ENCODE data around the gene PRSS27. TPM values are rescaled to one million over a fixed set of nuclear protein-coding genes. Genes with fewer than 3 reads are reported as not detected.

PRSS27 gene
- total RNA-seq, 1 donor from 2014 or later = 7.7 TPM

GRCh38 chr16:2767140-2767731 lies 47.2 kb upstream of the PRSS27 start:
- H3K27ac Mint-ChIP-seq = no peak overlapping the region

GRCh38 chr16:2766430-2767139 lies 46.6 kb upstream of the PRSS27 start:
- Mint-ChIP-seq H3K27me3 (ENCODE audit: low read depth) (no peaks in the 10 kb centered on the region), H3K27ac (peak overlapping the region; percentile 80), H3K4me1 (peaks cover 6% of the 10 kb centered on the region), H3K9me3 (peaks cover 41% of the 10 kb centered on the region), H3K4me3 (no peak overlapping the region), H3K36me3 (peaks cover 72% of the 10 kb centered on the region)
- DNase-seq (ENCODE audit: low spot score in 2 of 2, unreplicated experiment in 2 of 2) = no peak
- TF ChIP-seq CTCF (IDR thresholded peaks at IDR 0.05; ENCODE audit: unreplicated experiment) = no peak

More at GRCh38 chr16:2767140-2767731, 47.2 kb upstream of the PRSS27 start:
- Mint-ChIP-seq H3K9me3 (peaks cover 36% of the 10 kb centered on the region), H3K27me3 (ENCODE audit: low read depth) (no peaks in the 10 kb centered on the region), H3K4me3 (no peak overlapping the region), H3K4me1 (peaks cover 6% of the 10 kb centered on the region), H3K36me3 (peaks cover 68% of the 10 kb centered on the region)
- no peak for DNase-seq (ENCODE audit: low spot score in 2 of 2, unreplicated experiment in 2 of 2)
- no peak for TF ChIP-seq CTCF (IDR thresholded peaks at IDR 0.05; ENCODE audit: unreplicated experiment)

GRCh38 chr16:2765462-2766404 lies 45.7 kb upstream of the PRSS27 start:
- Mint-ChIP-seq H3K9me3 (peaks cover 50% of the 10 kb centered on the region), H3K4me3 (no peak overlapping the region), H3K4me1 (peaks cover 6% of the 10 kb centered on the region), H3K27me3 (ENCODE audit: low read depth) (no peaks in the 10 kb centered on the region), H3K27ac (no peak overlapping the region), H3K36me3 (peaks cover 76% of the 10 kb centered on the region)
- no peak for DNase-seq (ENCODE audit: low spot score in 2 of 2, unreplicated experiment in 2 of 2)
- no peak for TF ChIP-seq CTCF (IDR thresholded peaks at IDR 0.05; ENCODE audit: unreplicated experiment)

- no peak overlapping the region for H3K27ac Mint-ChIP-seq
- no peak for TF ChIP-seq CTCF (IDR thresholded peaks at IDR 0.05; ENCODE audit: unreplicated experiment)
- peaks cover 4% of the 10 kb centered on the region for H3K4me1 Mint-ChIP-seq
- H3K9me3 Mint-ChIP-seq = peaks cover 50% of the 10 kb centered on the region
- peaks cover 83% of the 10 kb centered on the region for H3K36me3 Mint-ChIP-seq
- no peak overlapping the region for H3K4me3 Mint-ChIP-seq
- no peak for DNase-seq (ENCODE audit: low spot score in 2 of 2, unreplicated experiment in 2 of 2)
- H3K27me3 Mint-ChIP-seq (ENCODE audit: low read depth) = no peaks in the 10 kb centered on the region
Measured at GRCh38 chr16:2764718-2765117, 44.7 kb upstream of the PRSS27 start.

GRCh38 chr16:2763173-2763572 lies 43.1 kb upstream of the PRSS27 start:
- H3K27ac Mint-ChIP-seq = no peak overlapping the region
- no peaks in the 10 kb centered on the region for H3K4me1 Mint-ChIP-seq
- TF ChIP-seq CTCF (IDR thresholded peaks at IDR 0.05; ENCODE audit: unreplicated experiment) = no peak
- no peak for DNase-seq (ENCODE audit: low spot score in 2 of 2, unreplicated experiment in 2 of 2)
- H3K4me3 Mint-ChIP-seq = no peak overlapping the region
- no peaks in the 10 kb centered on the region for H3K27me3 Mint-ChIP-seq (ENCODE audit: low read depth)
- H3K36me3 Mint-ChIP-seq = peaks cover 93% of the 10 kb centered on the region
- peaks cover 50% of the 10 kb centered on the region for H3K9me3 Mint-ChIP-seq
